CD14-positive monocyte (primary cell): ENCODE results near the gene S1PR4. TPM values are rescaled to one million over a fixed set of nuclear protein-coding genes. Genes with fewer than 3 reads are reported as not detected.
A peak's percentile ranks its signal among the peaks of the same experiment; 100 is the strongest.
"Not testable (repeated sequence)": the region's sequence is repeated elsewhere in the genome, so short reads cannot be mapped to it uniquely, and the experiment has no call there.

Experiments used
- DNase-seq, 3 donors: peaks; one replicate each; pipeline ENCODE4 v3.0.0-alpha.2; 2011 to 2022
- H2AFZ ChIP-seq: 2 replicates; pipeline ENCODE4 v1.6.0; 2012; ENCODE audit warnings: mild to moderate bottlenecking, low read depth, low read length, inconsistent platforms; ENCODE audit not compliant: insufficient read depth, poor library complexity, severe bottlenecking
- H3K27ac ChIP-seq, 2 donors: 1 replicate in 1 of 2; 2 replicates in 1 of 2; pipeline ENCODE4 v1.5.1; 2012 to 2013; ENCODE audit warnings: low read length in 2 of 2, control low read depth in 1 of 2, inconsistent platforms in 1 of 2, low read depth in 1 of 2, mild to moderate bottlenecking in 1 of 2
- H3K27me3 ChIP-seq, 2 donors: one replicate each; pipeline versions ENCODE4 v1.6.0 to v1.6.1; 2011 to 2013; ENCODE audit warnings: low read length in 2 of 2; ENCODE audit not compliant: control insufficient read depth in 2 of 2, insufficient read depth in 2 of 2
- H3K36me3 ChIP-seq, 2 donors: replicated peaks in 1 of 2; 1 replicate in 1 of 2; 2 replicates in 1 of 2; pipeline versions ENCODE4 v1.5.1 to v1.6.1; 2012 to 2013; ENCODE audit warnings: low read length in 2 of 2, control low read depth in 1 of 2, inconsistent platforms in 1 of 2, mild to moderate bottlenecking in 1 of 2; ENCODE audit not compliant: insufficient read depth in 2 of 2, control insufficient read depth in 1 of 2
- H3K4me1 ChIP-seq, 2 donors: 1 replicate in 1 of 2; 2 replicates in 1 of 2; pipeline versions ENCODE4 v1.5.1 to v1.6.1; 2012 to 2013; ENCODE audit warnings: low read length in 2 of 2, control low read depth in 1 of 2, inconsistent platforms in 1 of 2, mild to moderate bottlenecking in 1 of 2, moderate library complexity in 1 of 2; ENCODE audit not compliant: insufficient read depth in 2 of 2, control insufficient read depth in 1 of 2
- H3K4me2 ChIP-seq: replicated peaks from 2 replicates; pipeline ENCODE3; 2012; ENCODE audit warnings: low read length, moderate library complexity, mild to moderate bottlenecking; ENCODE audit not compliant: poor library complexity, severe bottlenecking; ENCODE audit errors: extremely low read depth
- H3K4me3 ChIP-seq, 3 experiments: fragments of 200-600 bp in 1 of 3; sonication (generic) in 1 of 3; replicated peaks in 1 of 3; 1 replicate in 2 of 3; 2 replicates in 1 of 3; pipeline ENCODE4 v1.5.1; 2011 to 2013; ENCODE audit warnings: low read length in 3 of 3, mild to moderate bottlenecking in 3 of 3, control low read depth in 2 of 3, low read depth in 2 of 3, inconsistent platforms in 1 of 3, moderate library complexity in 1 of 3
- H3K79me2 ChIP-seq: 2 replicates; pipeline ENCODE4 v1.6.0; 2012; ENCODE audit warnings: mild to moderate bottlenecking, control low read depth, inconsistent platforms, low read length, moderate library complexity; ENCODE audit not compliant: insufficient read depth
- H3K9ac ChIP-seq: 2 replicates; pipeline ENCODE4 v1.6.0; 2017; ENCODE audit warnings: low read length, mild to moderate bottlenecking; ENCODE audit not compliant: insufficient read depth, poor library complexity, severe bottlenecking
- H3K9me3 ChIP-seq, 2 donors: replicated peaks in 1 of 2; 1 replicate in 1 of 2; 2 replicates in 1 of 2; pipeline versions ENCODE4 v1.5.1 to v1.6.1; 2012 to 2013; ENCODE audit warnings: low read length in 2 of 2, control low read depth in 1 of 2; ENCODE audit not compliant: control insufficient read depth in 1 of 2, insufficient read depth in 1 of 2
- H4K20me1 ChIP-seq: 2 replicates; pipeline ENCODE4 v1.6.0; 2012; ENCODE audit warnings: mild to moderate bottlenecking, low read length, control low read depth, moderate library complexity; ENCODE audit not compliant: insufficient read depth
- H3K27ac Mint-ChIP-seq, 7 donors: one replicate each; pipeline ENCODE4 v1.8.0; 2020; ENCODE audit warnings: mild to moderate bottlenecking in 7 of 7, mixed read lengths in 7 of 7, moderate library complexity in 6 of 7, inconsistent platforms in 2 of 7
- H3K27me3 Mint-ChIP-seq, 3 donors: one replicate each; pipeline ENCODE4 v1.8.0; 2021 to 2022; ENCODE audit warnings: low read depth in 3 of 3, mild to moderate bottlenecking in 3 of 3, mixed read lengths in 3 of 3, moderate library complexity in 3 of 3, inconsistent platforms in 1 of 3
- H3K36me3 Mint-ChIP-seq, 2 donors: one replicate each; pipeline ENCODE4 v1.8.0; 2020; ENCODE audit warnings: mixed read lengths in 2 of 2, inconsistent platforms in 1 of 2, mild to moderate bottlenecking in 1 of 2
- H3K4me1 Mint-ChIP-seq: one replicate; pipeline ENCODE4 v1.8.0; 2020; ENCODE audit warnings: mild to moderate bottlenecking, mixed read lengths
- H3K4me3 Mint-ChIP-seq, 2 donors: one replicate each; pipeline ENCODE4 v1.8.0; 2020; ENCODE audit warnings: mild to moderate bottlenecking in 2 of 2, mixed read lengths in 2 of 2, moderate library complexity in 1 of 2
- H3K9me3 Mint-ChIP-seq, 7 donors: one replicate each; pipeline ENCODE4 v1.8.0; 2020 to 2022; ENCODE audit warnings: mixed read lengths in 7 of 7, mild to moderate bottlenecking in 6 of 7, moderate library complexity in 6 of 7, inconsistent platforms in 2 of 7
- CTCF ChIP-seq: fragments of 200-600 bp; IDR thresholded peaks from one replicate; pipeline ENCODE4 v1.8.0; 2022; ENCODE audit warnings: antibody characterized with exemption, mild to moderate bottlenecking
- WGBS: methylation state at CpG from one replicate; pipeline ENCODE4 v1.1.5; 2013; ENCODE audit warnings: missing lambda C conversion rate; ENCODE audit not compliant: insufficient coverage; 5-methylcytosine and 5-hydroxymethylcytosine counted together
- intact Hi-C, 2 donors: fragments of 100-400 bp; cut with micrococcal nuclease; formaldehyde crosslinking; loops; one replicate each; pipeline versions ENCODE4 v1.15.0 to v1.15.1; 2023
- polyA plus RNA-seq, 3 donors: library from polyadenylated mRNA; depleted of rRNA in 1 of 3; unstranded in 2 of 3; stranded (reverse) in 1 of 3; fragments of 300-500 nt in 2 of 3; fragments of >200 nt in 1 of 3; fragmentation: Illumina TruSeq in 2 of 3; gene quantifications; 1 replicate in 2 of 3; 2 replicates in 1 of 3; pipeline ENCODE4 v1.2.3, GENCODE V29; 2012 to 2021

S1PR4 gene
- polyA plus RNA-seq, 3 donors: 28.5 to 131 (median 105) TPM

GRCh38 chr19:3201911-3202310 lies 23.3 kb downstream of the S1PR4 start:
- H3K9me3 ChIP-seq: no peaks in the 10 kb centered on the region
- H3K27me3 Mint-ChIP-seq: no peaks in the 10 kb centered on the region
- H3K4me3 ChIP-seq: no peak overlapping the region
- no peak for TF ChIP-seq CTCF
- no peaks in the 10 kb centered on the region for H3K79me2 ChIP-seq
- H3K4me1 ChIP-seq: no peaks in the 10 kb centered on the region
- no peak for DNase-seq
- no peaks in the 10 kb centered on the region for H3K27me3 ChIP-seq
- no peak overlapping the region for H2AFZ ChIP-seq
- intact Hi-C loops: no loop called here
- H3K27ac Mint-ChIP-seq: peak overlapping the region in 1 of 7 donors; percentile 73
- 99% methylated on average over 11 of the region's 14 CpGs for WGBS
- H3K4me3 Mint-ChIP-seq: no peak overlapping the region
- H3K9me3 Mint-ChIP-seq: no peaks in the 10 kb centered on the region
- H4K20me1 ChIP-seq: no peaks in the 10 kb centered on the region
- no peak overlapping the region for H3K9ac ChIP-seq
- no peak overlapping the region for H3K4me2 ChIP-seq
- H3K27ac ChIP-seq: no peak overlapping the region
- H3K36me3 ChIP-seq: peaks cover 64 to 84% of the 10 kb centered on the region in 2 donors
- peaks cover 46 to 80% of the 10 kb centered on the region in 2 donors for H3K36me3 Mint-ChIP-seq
- no peaks in the 10 kb centered on the region for H3K4me1 Mint-ChIP-seq

- H4K20me1 ChIP-seq: no peaks in the 10 kb centered on the region
- intact Hi-C loops: no loop called here
- H3K36me3 ChIP-seq: peaks cover 66 to 84% of the 10 kb centered on the region in 2 donors
- Mint-ChIP-seq H3K27me3 (no peaks in the 10 kb centered on the region), H3K36me3 (peaks cover 44 to 80% of the 10 kb centered on the region in 2 donors), H3K4me1 (no peaks in the 10 kb centered on the region), H3K9me3 (no peaks in the 10 kb centered on the region), H3K4me3 (no peak overlapping the region), H3K27ac (no peak overlapping the region)
- H2AFZ ChIP-seq: no peak overlapping the region
- no peak overlapping the region for H3K4me3 ChIP-seq
- H3K9ac ChIP-seq: no peak overlapping the region
- WGBS: 96% methylated on average over 11 of the region's 12 CpGs
- DNase-seq: no peak
- no peak overlapping the region for H3K27ac ChIP-seq
- H3K27me3 ChIP-seq: no peaks in the 10 kb centered on the region
- no peak for TF ChIP-seq CTCF
- H3K9me3 ChIP-seq: no peaks in the 10 kb centered on the region
- no peak overlapping the region for H3K4me2 ChIP-seq
- no peaks in the 10 kb centered on the region for H3K4me1 ChIP-seq
- H3K79me2 ChIP-seq: no peaks in the 10 kb centered on the region
Observed at GRCh38 chr19:3202346-3202745, 23.8 kb downstream of the S1PR4 start.

- H3K9me3 ChIP-seq, H3K27ac ChIP-seq, H4K20me1 ChIP-seq, H3K9me3 Mint-ChIP-seq, H3K79me2 ChIP-seq, H3K27ac Mint-ChIP-seq, H3K4me3 Mint-ChIP-seq, intact Hi-C loops, H3K27me3 Mint-ChIP-seq, H3K4me1 Mint-ChIP-seq, H3K4me3 ChIP-seq, H2AFZ ChIP-seq, H3K27me3 ChIP-seq, H3K4me1 ChIP-seq, H3K4me2 ChIP-seq, H3K9ac ChIP-seq, DNase-seq: not testable (repeated sequence)
- H3K36me3 ChIP-seq: peaks cover 72 to 88% of the 10 kb centered on the region in 2 donors
- 97% methylated on average over 5 of the region's 7 CpGs for WGBS
- H3K36me3 Mint-ChIP-seq: peaks cover 44 to 81% of the 10 kb centered on the region in 2 donors
Observed at GRCh38 chr19:3202895-3203294, 24.3 kb downstream of the S1PR4 start.
